Retina (tissue), 1 donor: Measurements from ENCODE around the gene CXXC4.

ENCODE experiments used
- DNase-seq: peaks from one replicate; pipeline ENCODE4 v3.0.0-alpha.2; 2016

The CXXC4 gene

GRCh38 chr4:104494822-104495559, at the start of gene CXXC4:
Gene CXXC4, minus strand, starts transcription at chr4:104494894. Its CDS starts 3,092 bp downstream, at chr4:104491802.
- DNase-seq = peak; percentile 93

- no peak for DNase-seq
Measured at GRCh38 chr4:104533156-104533555, 38.5 kb upstream of the CXXC4 start.

- no peak for DNase-seq
Measured at GRCh38 chr4:104532677-104533076, 38.0 kb upstream of the CXXC4 start.

GRCh38 chr4:104531390-104531789, 36.7 kb upstream of the CXXC4 start:
- peak; percentile 16 for DNase-seq

- no peak for DNase-seq
Measured at GRCh38 chr4:104530426-104530825, 35.7 kb upstream of the CXXC4 start.

- no peak for DNase-seq
Measured at GRCh38 chr4:104524591-104524990, 29.9 kb upstream of the CXXC4 start.

- no peak for DNase-seq
Measured at GRCh38 chr4:104524026-104524425, 29.3 kb upstream of the CXXC4 start.

GRCh38 chr4:104519588-104519987, 24.9 kb upstream of the CXXC4 start:
- no peak for DNase-seq

GRCh38 chr4:104516884-104517283, 22.2 kb upstream of the CXXC4 start:
- no peak for DNase-seq

GRCh38 chr4:104508224-104508623, 13.5 kb upstream of the CXXC4 start:
- DNase-seq = no peak

- no peak for DNase-seq
Measured at GRCh38 chr4:104507112-104507511, 12.4 kb upstream of the CXXC4 start.

- no peak for DNase-seq
Measured at GRCh38 chr4:104504536-104504935, 9.8 kb upstream of the CXXC4 start.

GRCh38 chr4:104502471-104502870, 7.8 kb upstream of the CXXC4 start:
- no peak for DNase-seq

- peak; percentile 31 for DNase-seq
Measured at GRCh38 chr4:104501290-104501689, 6.6 kb upstream of the CXXC4 start.

- peak; percentile 37 for DNase-seq
Measured at GRCh38 chr4:104500442-104500841, 5.7 kb upstream of the CXXC4 start.

- no peak for DNase-seq
Measured at GRCh38 chr4:104494185-104494584, 509 bp downstream of the CXXC4 start.

GRCh38 chr4:104493081-104493831, 1.4 kb downstream of the CXXC4 start:
- peak; percentile 40 for DNase-seq

- DNase-seq = peak; percentile 66
Measured at GRCh38 chr4:104492183-104492771, 2.4 kb downstream of the CXXC4 start.

- peak; percentile 85 for DNase-seq
Measured at GRCh38 chr4:104491481-104492182, 3.1 kb downstream of the CXXC4 start.

GRCh38 chr4:104490770-104491480, 3.8 kb downstream of the CXXC4 start:
- DNase-seq = peak; percentile 95

- DNase-seq = no peak
Measured at GRCh38 chr4:104490096-104490769, 4.5 kb downstream of the CXXC4 start.

GRCh38 chr4:104489731-104490095, 5.0 kb downstream of the CXXC4 start:
- no peak for DNase-seq
